Activated CD8-positive, alpha-beta memory T cell treated with anti-CD3 and anti-CD28 coated beads, Interleukin-2, amount 50 U/mL, for 1 hour (primary cell): ENCODE results near the gene GPN2.

Experiments
- DNase-seq: peaks from one replicate; pipeline ENCODE4 v3.0.0-alpha.2; 2020; ENCODE audit errors: extremely low read depth

The GPN2 gene

GRCh38 chr1:26832249-26832960, 57.7 kb downstream of the GPN2 start:
- no peak for DNase-seq

- no peak for DNase-seq
Observed at GRCh38 chr1:26831546-26832248, 58.4 kb downstream of the GPN2 start.

- no peak for DNase-seq
Observed at GRCh38 chr1:26831059-26831458, 59.0 kb downstream of the GPN2 start.

- DNase-seq: no peak
Observed at GRCh38 chr1:26829184-26829911, 60.7 kb downstream of the GPN2 start.

GRCh38 chr1:26828411-26828991, 61.6 kb downstream of the GPN2 start:
- no peak for DNase-seq

GRCh38 chr1:26827663-26828062, 62.4 kb downstream of the GPN2 start:
- DNase-seq: no peak

- no peak for DNase-seq
Observed at GRCh38 chr1:26827106-26827604, 62.9 kb downstream of the GPN2 start.

GRCh38 chr1:26826261-26827105, 63.6 kb downstream of the GPN2 start, which contains the start of gene ZDHHC18:
TSS of gene ZDHHC18 (plus strand) at chr1:26826688. CDS start at chr1:26826805, 117 bp downstream.
- DNase-seq: no peak
